Measurements from ENCODE around the gene WNT6. TPM values are rescaled to one million over a fixed set of nuclear protein-coding genes. Genes with fewer than 3 reads are reported as not detected.

The WNT6 gene
- total RNA-seq, 2 donors from 2014 or later = 0.43 to 0.92 TPM

- intact Hi-C loops (cut with DNase I, micrococcal nuclease) = no loop called here
- DNase-seq (no peak), ATAC-seq (no peak)
These were observed 13.2 kb downstream of the WNT6 start for GRCh38 chr2:218872645-218873358.

- ATAC-seq (no peak), DNase-seq (no peak)
- intact Hi-C loops (cut with DNase I, micrococcal nuclease) = no loop called here
These were observed 14.0 kb downstream of the WNT6 start for GRCh38 chr2:218873359-218874194.

GRCh38 chr2:218875692-218876246 is 16.2 kb downstream of the WNT6 start:
- ATAC-seq (no peak), DNase-seq (no peak)
- intact Hi-C loops (cut with DNase I, micrococcal nuclease) = no loop called here

- ATAC-seq (peak; percentile 49), DNase-seq (peak in 1 of 2 donors; percentile 71)
- intact Hi-C loops (cut with DNase I, micrococcal nuclease) = no loop called here
These were observed 17.1 kb downstream of the WNT6 start for GRCh38 chr2:218876562-218877219.

- intact Hi-C loops (cut with DNase I, micrococcal nuclease) = no loop called here
- ATAC-seq (no peak), DNase-seq (no peak)
These were observed 17.7 kb downstream of the WNT6 start for GRCh38 chr2:218877331-218877730.

- intact Hi-C loops (cut with DNase I, micrococcal nuclease) = no loop called here
- DNase-seq (no peak), ATAC-seq (no peak)
These were observed 18.3 kb downstream of the WNT6 start for GRCh38 chr2:218877891-218878290.

GRCh38 chr2:218878486-218878885 is 18.9 kb downstream of the WNT6 start:
- intact Hi-C loops (cut with DNase I, micrococcal nuclease) = no loop called here
- DNase-seq = no peak
- no peak for ATAC-seq

GRCh38 chr2:218878926-218879761 is 19.5 kb downstream of the WNT6 start:
- ATAC-seq (no peak), DNase-seq (no peak)
- intact Hi-C loops (cut with DNase I, micrococcal nuclease) = no loop called here

GRCh38 chr2:218879776-218880101 is 20.1 kb downstream of the WNT6 start:
- DNase-seq = no peak
- ATAC-seq = no peak
- intact Hi-C loops (cut with DNase I, micrococcal nuclease) = no loop called here

- DNase-seq (peak; percentile 69 to 81), ATAC-seq (peak; percentile 46)
- intact Hi-C loops (cut with DNase I, micrococcal nuclease) = no loop called here
These were observed 20.7 kb downstream of the WNT6 start, which contains the start of gene WNT10A for GRCh38 chr2:218880102-218880858. WNT10A (plus strand) TSS chr2:218880852; CDS start chr2:218880996, 144 bp downstream.

GRCh38 chr2:218880859-218881594 is 21.4 kb downstream of the WNT6 start:
- intact Hi-C loops (cut with DNase I, micrococcal nuclease) = no loop called here
- DNase-seq = no peak
- ATAC-seq = no peak

- DNase-seq (no peak), ATAC-seq (no peak)
- intact Hi-C loops (cut with DNase I, micrococcal nuclease) = no loop called here
These were observed 22.3 kb downstream of the WNT6 start for GRCh38 chr2:218881744-218882460.

GRCh38 chr2:218882461-218882816 is 22.8 kb downstream of the WNT6 start:
- no peak for DNase-seq
- intact Hi-C loops (cut with DNase I, micrococcal nuclease) = no loop called here
- ATAC-seq = no peak

GRCh38 chr2:218882866-218883366 is 23.3 kb downstream of the WNT6 start:
- DNase-seq (no peak), ATAC-seq (no peak)

GRCh38 chr2:218883491-218884490 is 24.2 kb downstream of the WNT6 start:
- DNase-seq (peak in 1 of 2 donors; percentile 53), ATAC-seq (peak; percentile 61)
- intact Hi-C loops (cut with DNase I, micrococcal nuclease) = no loop called here

More at GRCh38 chr2:218882866-218883366, 23.3 kb downstream of the WNT6 start:
- intact Hi-C loops (cut with DNase I, micrococcal nuclease) = no loop called here

Measured in left colon (tissue), 2 donors.